Activated CD8-positive, alpha-beta memory T cell treated with anti-CD3 and anti-CD28 coated beads, Interleukin-2, amount 50 U/mL, for 24 hours (primary cell): ENCODE measurements around the gene ZNF142.
A peak's percentile ranks its signal among the peaks of the same experiment; 100 is the strongest.
"Not testable (repeated sequence)": the region's sequence is repeated elsewhere in the genome, so short reads cannot be mapped to it uniquely, and the experiment has no call there.

Experiments used
- DNase-seq: peaks from one replicate; pipeline ENCODE4 v3.0.0-alpha.2; 2020; ENCODE audit errors: extremely low read depth

ZNF142 gene

GRCh38 chr2:218659258-218659987, at the start of gene ZNF142, which contains the start of gene BCS1L:
Gene ZNF142 (minus strand): TSS chr2:218659623. CDS start chr2:218656429, 3,194 bp downstream.
Gene BCS1L (plus strand): TSS chr2:218659683. CDS start chr2:218660988, 1,305 bp downstream.
- peak; percentile 89 for DNase-seq

GRCh38 chr2:218708086-218708485, 48.7 kb upstream of the ZNF142 start:
- no peak for DNase-seq

GRCh38 chr2:218703341-218703740, 43.9 kb upstream of the ZNF142 start:
- no peak for DNase-seq

GRCh38 chr2:218701806-218702205, 42.4 kb upstream of the ZNF142 start:
- DNase-seq, result no peak

- no peak for DNase-seq
Observed at GRCh38 chr2:218698885-218699284, 39.5 kb upstream of the ZNF142 start.

- DNase-seq, result no peak
Observed at GRCh38 chr2:218694405-218695145, 35.2 kb upstream of the ZNF142 start.

GRCh38 chr2:218691234-218691633, 31.8 kb upstream of the ZNF142 start:
- DNase-seq, result no peak

- not testable (repeated sequence) for DNase-seq
Observed at GRCh38 chr2:218687400-218688060, 28.1 kb upstream of the ZNF142 start.

GRCh38 chr2:218680061-218680460, 20.6 kb upstream of the ZNF142 start:
- DNase-seq, result no peak

GRCh38 chr2:218679119-218679518, 19.7 kb upstream of the ZNF142 start:
- DNase-seq, result no peak

GRCh38 chr2:218671654-218672566, 12.5 kb upstream of the ZNF142 start, which contains the start of the genes RNF25 and STK36:
Gene RNF25 (minus strand): TSS chr2:218672002. CDS start chr2:218671970, 32 bp downstream.
Gene STK36 (plus strand): TSS chr2:218672086. CDS start chr2:218672830, 744 bp downstream.
- DNase-seq, result peak; percentile 61

GRCh38 chr2:218671097-218671653, 11.8 kb upstream of the ZNF142 start:
- no peak for DNase-seq

- no peak for DNase-seq
Observed at GRCh38 chr2:218664653-218665052, 5.2 kb upstream of the ZNF142 start.

- DNase-seq, result no peak
Observed at GRCh38 chr2:218663901-218664300, 4.5 kb upstream of the ZNF142 start.

- no peak for DNase-seq
Observed at GRCh38 chr2:218662827-218663226, 3.4 kb upstream of the ZNF142 start.

GRCh38 chr2:218662377-218662776, 3.0 kb upstream of the ZNF142 start:
- no peak for DNase-seq

GRCh38 chr2:218659988-218660358, 550 bp upstream of the ZNF142 start:
- DNase-seq, result no peak

- DNase-seq, result no peak
Observed at GRCh38 chr2:218658671-218659257, 659 bp downstream of the ZNF142 start.

GRCh38 chr2:218655751-218656150, 3.7 kb downstream of the ZNF142 start:
- no peak for DNase-seq

- no peak for DNase-seq
Observed at GRCh38 chr2:218648787-218649100, 10.7 kb downstream of the ZNF142 start.
